HG02970 (cell line): ENCODE measurements around the gene MARCHF4.
"Not testable (repeated sequence)": the region's sequence is repeated elsewhere in the genome, so short reads cannot be mapped to it uniquely, and the experiment has no call there.

ENCODE experiments used
- ATAC-seq: cut with Tn5 transposase; IDR thresholded peaks from one replicate; pipeline ENCODE4 v1.9.1; 2021; ENCODE audit warnings: mild to moderate bottlenecking, moderate library complexity, moderate number of reproducible peaks; ENCODE audit not compliant: unreplicated experiment, low FRiP score

The MARCHF4 gene

DNA sequence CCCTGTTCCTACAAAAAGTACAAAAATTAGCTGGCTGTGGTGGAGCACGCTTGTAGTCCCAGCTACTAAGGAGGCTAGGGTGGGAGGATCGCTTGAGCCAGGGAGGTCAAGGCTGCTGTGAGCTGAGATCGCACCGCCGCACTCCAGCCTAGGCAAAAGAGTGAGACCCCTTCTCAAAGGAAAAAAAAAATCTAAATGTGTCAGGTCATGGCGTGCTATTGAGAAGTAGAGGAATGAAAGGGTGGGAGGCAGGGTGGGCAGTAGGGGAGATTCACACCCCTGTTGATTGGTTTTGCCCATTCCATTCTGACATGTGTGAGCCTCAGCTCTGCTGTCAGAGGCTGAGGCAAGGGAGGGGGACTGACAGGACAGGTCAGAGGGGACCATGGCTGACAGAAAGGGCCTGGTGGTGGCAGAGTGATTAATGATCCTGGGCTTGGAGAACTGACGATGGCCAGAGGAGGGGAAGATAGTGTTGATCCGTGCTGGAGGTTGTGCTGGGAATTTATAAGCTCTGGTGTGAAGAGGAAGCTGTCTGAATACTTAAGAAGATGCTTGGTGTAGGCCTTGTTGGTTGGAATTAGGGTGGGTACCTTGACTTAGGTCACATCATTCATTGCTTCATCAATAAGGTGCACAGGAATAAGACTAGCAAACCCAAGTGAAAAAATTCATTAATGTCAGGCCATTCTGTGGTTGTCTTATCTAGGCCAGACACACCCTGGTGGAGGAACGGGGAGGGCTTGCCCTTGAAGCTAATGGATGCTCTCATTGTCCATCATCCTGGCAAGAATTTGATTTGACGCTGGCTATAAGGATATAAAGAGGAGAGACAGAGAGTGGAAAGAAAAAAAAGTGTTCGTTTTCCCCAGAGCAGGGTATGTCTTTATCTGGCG, 20.9 kb upstream of the MARCHF4 start:
- no peak for ATAC-seq

DNA sequence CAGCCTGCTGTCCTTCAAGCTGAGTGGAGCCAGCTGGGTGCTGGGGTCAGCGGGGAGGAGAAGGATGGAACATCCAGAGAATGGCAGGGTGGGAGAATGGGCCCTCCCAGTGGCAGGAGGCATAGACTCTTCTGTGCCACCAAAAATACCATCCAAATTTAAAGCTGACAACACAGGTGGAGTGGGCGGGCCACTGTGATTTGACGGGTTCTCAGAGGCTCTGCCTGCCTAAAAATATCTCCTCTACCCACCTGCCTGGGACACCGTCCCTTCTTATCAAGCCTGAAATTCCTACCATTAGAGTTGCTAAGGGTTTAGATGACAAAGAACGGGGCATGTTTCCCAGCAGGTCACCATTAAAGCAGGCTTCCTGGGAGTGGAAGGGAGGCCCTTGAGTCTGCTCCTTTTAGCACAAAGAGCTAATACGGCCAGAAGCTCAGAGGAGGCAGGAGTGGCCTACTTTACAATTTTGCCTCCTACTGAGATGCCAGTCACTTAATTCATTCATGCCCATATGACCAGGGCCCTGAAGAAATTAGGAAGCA, 19.8 kb upstream of the MARCHF4 start:
- no peak for ATAC-seq

DNA sequence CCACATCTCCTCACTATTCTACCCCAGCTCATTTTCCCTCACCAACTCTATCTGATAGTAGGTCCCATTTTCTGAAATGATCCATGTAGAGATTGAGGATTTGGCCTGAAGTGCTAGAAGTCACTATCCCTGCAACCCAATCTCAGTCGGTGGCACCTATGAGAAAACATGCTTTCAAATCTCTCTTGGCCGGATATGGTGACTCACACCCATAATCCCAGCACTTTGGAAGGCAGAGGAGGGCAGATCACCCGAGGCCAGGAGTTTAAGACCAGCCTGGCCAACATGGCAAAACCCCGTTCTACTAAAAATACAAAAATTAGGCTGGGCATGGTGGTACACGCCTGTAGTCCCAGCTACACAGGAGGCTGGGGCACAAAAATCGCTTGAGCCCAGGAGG, 19.1 kb upstream of the MARCHF4 start:
- no peak for ATAC-seq

DNA sequence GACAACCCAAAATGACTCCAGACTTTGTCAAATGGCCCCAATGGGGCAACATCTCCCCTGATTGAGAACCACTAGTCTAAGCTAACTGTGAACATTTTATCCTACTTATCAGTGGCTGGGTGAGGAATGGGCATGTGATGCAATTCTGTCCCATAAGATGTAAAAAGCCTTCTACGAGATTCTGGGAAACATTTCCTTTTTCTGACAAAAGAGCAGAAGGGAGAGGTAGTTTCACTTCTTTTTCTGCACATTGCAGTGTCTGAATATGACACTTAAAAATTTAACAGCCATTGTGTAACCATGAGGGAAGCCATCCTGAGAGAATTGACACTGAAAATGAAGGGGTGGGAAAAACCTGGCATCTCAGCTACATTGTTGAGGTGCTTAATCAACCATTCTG, 17.3 kb upstream of the MARCHF4 start:
- ATAC-seq, result no peak

DNA sequence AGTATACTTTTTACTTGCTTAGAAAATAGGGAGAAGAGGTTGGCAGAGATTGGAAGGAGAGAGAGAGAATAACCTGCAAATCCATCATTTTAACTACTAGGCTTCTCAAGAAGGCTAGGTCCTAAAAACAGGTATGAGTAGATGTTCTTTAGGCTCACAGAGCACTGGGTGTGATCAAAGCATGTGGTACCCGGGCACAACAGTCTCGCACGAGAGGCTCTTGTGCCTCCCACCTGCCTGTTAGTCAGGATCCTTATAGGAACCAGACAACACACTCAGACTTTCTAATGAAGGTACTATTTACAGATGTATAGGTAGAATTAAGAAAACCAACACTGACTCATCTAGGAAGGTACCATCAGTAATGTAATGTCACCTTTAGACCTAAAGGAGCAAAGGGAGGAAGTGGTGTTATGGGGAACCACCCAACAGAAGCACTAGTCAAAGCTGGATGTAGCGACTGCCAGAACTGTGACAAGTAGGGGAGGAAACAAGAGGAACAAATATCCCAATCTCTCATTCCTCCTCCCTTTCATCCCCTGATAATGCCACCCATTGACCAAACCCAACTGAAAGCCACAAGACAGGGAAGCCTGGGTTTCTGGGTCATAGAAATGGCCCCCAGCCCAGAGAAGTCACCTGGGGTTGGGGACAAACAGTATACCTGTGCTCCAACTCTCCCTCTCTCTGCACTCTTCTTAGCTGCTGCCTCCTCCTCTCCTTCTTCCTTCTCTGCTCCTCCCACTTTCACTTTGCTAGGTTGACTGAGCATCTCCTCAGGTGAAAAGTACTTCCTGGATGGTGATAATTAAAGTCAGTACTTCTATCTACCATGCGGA, 16.0 kb upstream of the MARCHF4 start:
- no peak for ATAC-seq

- no peak for ATAC-seq
Observed at GRCh38 chr2:216387262-216387661, 15.0 kb upstream of the MARCHF4 start.

DNA sequence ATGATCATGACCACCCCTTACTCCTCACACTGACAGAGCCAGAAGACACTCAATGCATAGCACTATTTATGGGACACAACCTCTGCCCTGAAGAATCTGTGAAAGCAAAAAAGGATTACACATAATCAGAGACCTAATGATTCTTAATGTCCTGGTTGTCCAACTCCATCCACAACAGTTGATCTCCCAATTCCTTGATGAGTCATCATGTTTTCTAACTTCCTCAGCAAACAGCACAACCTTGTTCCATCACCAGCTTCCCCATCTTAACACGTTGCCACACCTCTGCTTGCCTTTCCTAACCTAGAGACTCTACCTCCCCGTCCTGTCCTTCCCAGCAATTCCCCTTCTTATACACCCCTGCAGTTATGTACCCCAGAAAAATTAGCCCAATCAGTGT, 13.2 kb upstream of the MARCHF4 start:
- no peak for ATAC-seq

- ATAC-seq, result not testable (repeated sequence)
Observed at GRCh38 chr2:216384409-216384808, 12.1 kb upstream of the MARCHF4 start.

GRCh38 chr2:216379977-216380376, 7.7 kb upstream of the MARCHF4 start:
- no peak for ATAC-seq

DNA sequence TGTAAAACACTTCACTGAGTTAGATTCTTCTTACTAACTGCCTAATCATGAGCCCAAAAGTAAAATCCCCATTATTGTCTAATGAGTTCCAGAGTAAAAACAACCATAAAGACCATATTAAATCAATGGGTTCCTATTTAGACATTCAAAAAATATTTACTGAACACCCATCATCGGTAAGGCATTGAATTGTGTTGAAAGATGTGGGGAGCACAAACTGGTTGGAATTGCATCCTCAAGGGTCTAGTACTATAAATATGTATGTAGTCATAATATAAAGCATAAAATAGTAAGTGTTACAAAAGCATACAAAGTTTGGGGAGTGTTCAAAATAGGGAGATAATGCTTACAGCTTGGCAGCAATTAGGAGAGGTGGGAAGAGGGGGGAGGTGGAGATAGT, 3.0 kb upstream of the MARCHF4 start:
- ATAC-seq, result no peak

DNA sequence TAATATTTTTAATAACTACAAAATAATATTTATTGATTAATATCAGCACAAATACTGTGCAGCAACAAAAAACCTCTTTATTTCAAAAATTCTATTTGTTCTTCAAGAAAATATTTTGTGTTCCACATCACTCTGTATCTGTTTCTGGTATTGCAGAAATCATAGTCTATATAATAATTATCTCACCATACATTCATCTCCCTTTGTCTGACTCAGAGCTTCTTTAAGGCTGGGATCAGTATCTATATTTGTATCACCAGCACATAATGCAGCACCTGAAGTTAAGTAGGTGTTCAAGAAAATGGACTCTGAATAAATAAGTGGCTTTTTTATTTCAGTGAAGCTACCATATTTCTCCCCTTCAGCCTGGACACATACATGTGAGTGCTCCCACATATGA, 1.6 kb upstream of the MARCHF4 start:
- no peak for ATAC-seq

DNA sequence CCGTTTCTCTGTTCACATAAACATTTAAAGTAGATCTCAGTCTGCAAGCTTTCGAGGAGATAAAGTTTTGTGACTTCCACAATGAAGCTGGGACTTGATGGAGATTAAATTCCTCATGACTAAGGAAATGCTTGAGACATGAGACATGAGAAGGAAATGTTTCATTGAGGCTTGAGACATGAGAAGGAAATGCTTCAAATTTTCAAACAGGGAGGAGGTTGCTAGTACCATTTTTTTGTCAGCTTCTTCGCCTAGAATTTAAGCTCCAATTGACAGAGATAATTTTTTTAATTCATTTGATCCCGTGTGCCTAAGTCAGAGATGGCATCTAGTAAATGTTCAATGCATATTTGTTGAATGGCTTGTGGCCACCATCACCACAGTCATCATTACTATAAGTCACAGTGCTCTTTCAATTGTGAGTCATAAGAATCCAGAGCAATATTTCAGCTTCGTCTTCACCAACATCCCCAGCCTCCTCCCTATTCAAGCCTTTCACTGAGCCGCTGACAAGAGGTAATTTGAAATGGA, 543 bp upstream of the MARCHF4 start:
- no peak for ATAC-seq

- ATAC-seq, result no peak
Observed at GRCh38 chr2:216370961-216371712, 1.1 kb downstream of the MARCHF4 start.

DNA sequence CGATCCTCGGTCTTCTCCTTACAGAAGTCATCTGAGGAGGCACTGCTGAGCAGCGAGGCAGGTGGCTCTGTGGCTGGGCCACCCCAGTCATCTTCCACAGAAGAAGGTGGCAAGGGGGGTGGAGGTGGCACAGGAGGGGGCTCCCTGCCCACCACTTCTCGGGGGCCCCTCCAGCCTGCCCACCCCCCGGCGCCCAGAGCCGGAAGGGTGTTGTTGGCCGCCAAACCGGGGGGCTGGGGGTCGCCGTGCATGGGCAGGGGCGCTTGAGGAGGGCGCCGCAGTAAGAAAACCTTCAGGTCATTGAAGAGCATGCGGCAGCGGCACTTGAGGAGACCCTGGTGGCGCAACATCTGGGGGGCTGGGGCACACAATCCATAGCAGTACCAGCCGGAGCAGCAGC, 2.5 kb downstream of the MARCHF4 start:
- ATAC-seq, result no peak

GRCh38 chr2:216366777-216367471, 5.4 kb downstream of the MARCHF4 start:
- ATAC-seq, result no peak

DNA sequence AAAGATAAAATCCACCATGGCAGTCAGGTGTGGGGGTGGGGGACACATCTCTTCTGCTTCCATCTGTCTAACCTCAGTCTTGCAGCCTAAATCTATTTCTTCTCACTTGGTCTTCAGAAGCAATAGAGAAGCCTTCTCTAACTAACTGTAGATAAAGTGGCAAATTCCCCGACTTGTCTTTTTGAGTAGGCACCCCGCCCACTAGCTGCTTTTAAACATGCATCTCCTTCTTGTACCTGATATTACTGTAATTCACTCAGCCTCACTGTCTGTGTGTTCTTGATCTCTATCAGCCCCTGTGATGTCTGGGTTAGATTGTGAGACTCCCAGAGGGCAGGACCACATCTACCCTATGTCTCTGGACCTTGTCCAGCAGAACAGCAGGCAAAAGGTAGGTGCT, 6.8 kb downstream of the MARCHF4 start:
- ATAC-seq, result no peak

- no peak for ATAC-seq
Observed at GRCh38 chr2:216363221-216363620, 9.1 kb downstream of the MARCHF4 start.

- ATAC-seq, result no peak
Observed at GRCh38 chr2:216362730-216363129, 9.6 kb downstream of the MARCHF4 start.

DNA sequence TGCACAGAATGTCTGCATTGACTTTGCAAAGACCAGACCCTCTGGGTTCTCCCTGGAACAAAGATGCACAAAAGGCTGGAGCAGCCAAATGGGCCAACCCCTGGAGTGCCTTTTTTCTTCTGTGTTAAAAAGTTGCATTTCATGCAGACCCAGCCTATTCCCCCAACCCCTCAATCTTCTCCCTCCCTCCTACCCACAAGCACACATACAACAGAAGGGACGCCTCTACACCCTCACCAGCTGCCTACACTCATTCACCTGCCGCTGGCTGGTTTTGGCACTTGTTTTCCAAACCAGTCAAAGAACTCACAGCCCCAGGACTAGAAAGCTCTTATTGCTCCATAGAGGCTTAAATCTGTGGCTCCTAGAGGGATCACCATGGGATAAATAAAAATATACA, 16.6 kb downstream of the MARCHF4 start:
- no peak for ATAC-seq

DNA sequence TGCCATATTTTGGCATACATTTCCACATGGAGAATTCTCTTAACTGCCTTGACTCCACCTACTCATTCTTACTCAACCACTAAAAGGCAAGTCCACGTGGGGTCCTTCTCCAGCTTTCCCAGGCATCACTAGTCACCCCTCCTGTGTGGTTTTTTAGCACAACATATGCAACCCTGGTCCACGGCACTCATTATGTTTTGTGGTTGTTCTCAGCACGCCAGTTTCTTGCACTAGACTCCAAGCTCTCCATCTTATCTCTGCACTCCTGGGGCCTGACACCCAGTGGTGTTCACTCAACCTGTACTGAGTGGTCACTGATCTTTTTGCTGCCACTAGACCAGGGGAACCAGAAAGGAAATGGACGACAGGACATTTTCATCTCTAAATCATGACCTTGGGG, 18.0 kb downstream of the MARCHF4 start:
- no peak for ATAC-seq
